Panc1 (cell line): ENCODE results near the gene NCK1. TPM values are rescaled to one million over a fixed set of nuclear protein-coding genes. Genes with fewer than 3 reads are reported as not detected.

Experiments used
- ATAC-seq: fragments of 200-7000 bp; cut with Tn5 transposase; 2 replicates; pipeline ENCODE4 v1.9.1; 2020; ENCODE audit warnings: mild to moderate bottlenecking, moderate library complexity
- BruUV-seq: library from RNA; stranded (reverse); fragments of 400-500 nt; replicated peaks from 2 replicates; lab custom pipeline; 2021; lab: Mats Ljungman, UMichigan
- CTCF ChIA-PET: fragments of 300-600 bp; sonication (Branson Sonifier 250); formaldehyde crosslinking; loops from one replicate; lab custom pipeline; 2022; ENCODE audit warnings: antibody characterized with exemption; lab: Charles Lee
- POLR2A ChIA-PET: fragments of 300-600 bp; sonication (Branson Sonifier 250); formaldehyde crosslinking; loops from one replicate; lab custom pipeline; 2022; ENCODE audit warnings: antibody characterized with exemption; lab: Charles Lee
- DNase-seq: peaks from one replicate; pipeline ENCODE4 v3.0.0-alpha.2; 2010; ENCODE audit warnings: low read depth, low spot score
- H3K27ac ChIP-seq: 2 replicates; pipeline ENCODE4 v1.5.1; 2011; ENCODE audit warnings: mild to moderate bottlenecking, low read length, inconsistent platforms
- H3K27me3 ChIP-seq: fragments of 200-500 bp; sonication (Bioruptor generic); 2 replicates; pipeline ENCODE4 v1.6.0; 2014; ENCODE audit warnings: low read length, inconsistent platforms; ENCODE audit not compliant: control insufficient read depth, insufficient read depth
- H3K36me3 ChIP-seq: fragments of 200-500 bp; sonication (Bioruptor generic); 2 replicates; pipeline ENCODE4 v1.5.1; 2014; ENCODE audit warnings: inconsistent platforms, mild to moderate bottlenecking, low read length, moderate library complexity; ENCODE audit not compliant: control insufficient read depth, insufficient read depth
- H3K4me1 ChIP-seq: 2 replicates; pipeline ENCODE4 v1.5.1; 2011; ENCODE audit warnings: inconsistent platforms, mild to moderate bottlenecking, low read length, moderate library complexity; ENCODE audit not compliant: control insufficient read depth, insufficient read depth
- H3K4me3 ChIP-seq, 2 experiments: 2 replicates each; pipeline ENCODE4 v1.5.1; 2011 to 2012; ENCODE audit warnings: low read depth in 2 of 2, low read length in 2 of 2, mild to moderate bottlenecking in 2 of 2, inconsistent platforms in 1 of 2, moderate library complexity in 1 of 2
- H3K9me3 ChIP-seq: fragments of 200-500 bp; sonication (Bioruptor generic); 2 replicates; pipeline ENCODE4 v1.5.1; 2014; ENCODE audit warnings: low read depth, mild to moderate bottlenecking, inconsistent platforms, low read length, moderate library complexity; ENCODE audit not compliant: control insufficient read depth, insufficient read depth
- POLR2AphosphoS5 ChIP-seq: IDR thresholded peaks from 2 replicates; pipeline ENCODE4 v1.6.1; 2012; ENCODE audit warnings: mild to moderate bottlenecking, low read depth, low read length, moderate library complexity
- REST ChIP-seq, 2 experiments: IDR thresholded peaks; 2 replicates each; pipeline ENCODE4 v1.6.1; 2011 to 2012; ENCODE audit warnings: low read depth in 2 of 2, control low read depth in 1 of 2, low read length in 1 of 2, mild to moderate bottlenecking in 1 of 2, moderate library complexity in 1 of 2; ENCODE audit not compliant: insufficient read depth in 1 of 2
- SIN3A ChIP-seq: IDR thresholded peaks from 2 replicates; pipeline ENCODE4 v1.6.1; 2012; ENCODE audit warnings: low read depth, mild to moderate bottlenecking, low read length, moderate library complexity, borderline replicate concordance; ENCODE audit not compliant: insufficient read depth
- TCF7L2 ChIP-seq: IDR thresholded peaks from 2 replicates; pipeline ENCODE4 v1.6.1; 2011; ENCODE audit warnings: mild to moderate bottlenecking, low read depth, low read length, inconsistent platforms
- in situ Hi-C: cut with HindIII; loops from 2 replicates; pipeline ENCODE4 v1.10.0; 2016; ENCODE audit warnings: low sequenced_read_pairs, low pct_unique_long_range_greater_than_20kb
- intact Hi-C: fragments of 100-400 bp; cut with micrococcal nuclease; formaldehyde crosslinking; loops from one replicate; pipeline ENCODE4 v1.10.0; 2022; ENCODE audit not compliant: unreplicated experiment
- total RNA-seq: library from RNA; stranded (reverse); gene quantifications from one replicate; pipeline ENCODE4 v1.2.1, GENCODE V29; 2021; ENCODE audit not compliant: unreplicated experiment
- TF ChIP-seq, protein P1 (sequence below): fragments of 450-650 bp; IDR thresholded peaks from 2 replicates; pipeline ENCODE4 v1.5.1; 2017; ENCODE audit warnings: mild to moderate bottlenecking

The NCK1 gene
- total RNA-seq, 1 experiment from 2014 or later = 43.5 TPM

DNA sequence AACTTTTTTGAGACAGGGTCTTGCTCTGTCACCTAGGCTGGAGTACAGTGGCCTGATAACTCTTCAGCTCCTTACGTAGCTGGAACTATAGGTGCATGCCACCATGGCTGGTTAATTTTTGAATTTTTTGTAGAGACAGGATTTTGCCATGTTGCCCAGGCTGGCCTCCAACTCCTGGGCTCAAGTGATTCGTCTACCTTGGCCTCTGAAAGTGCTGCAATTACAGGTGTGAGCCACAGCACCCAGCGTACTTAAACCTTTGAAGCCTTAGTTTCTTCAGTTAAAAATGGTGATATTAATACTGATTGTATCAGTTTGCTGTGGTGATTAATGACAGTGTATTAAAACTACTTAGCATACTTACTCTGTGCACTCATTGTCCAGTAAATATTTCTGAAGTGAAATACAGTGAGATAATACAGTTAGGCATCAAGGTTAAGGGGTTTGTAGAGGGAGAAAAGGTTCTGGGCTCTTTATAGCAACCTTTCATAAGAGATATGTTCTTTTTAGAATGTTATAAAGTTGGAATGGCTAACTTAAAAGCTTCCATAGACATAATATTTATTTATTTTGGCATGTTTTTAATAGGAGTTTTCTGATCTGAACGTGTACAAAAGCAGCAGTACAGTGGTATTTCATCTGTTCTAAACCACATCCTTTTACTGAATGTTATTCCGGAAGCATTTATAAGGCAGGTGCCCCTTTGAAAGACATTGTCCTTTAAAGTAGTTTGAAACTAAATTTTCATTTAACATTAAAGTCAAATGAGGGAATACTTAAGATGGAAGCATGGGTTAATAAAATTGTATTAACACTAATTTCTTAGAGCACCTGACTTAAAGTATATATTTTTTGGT is 23.6 kb downstream of the NCK1 start:
- intact Hi-C loops = no loop called here

GRCh38 chr3:136889947-136890346 is 27.9 kb downstream of the NCK1 start:
- ChIA-PET POLR2A (no interaction called here), CTCF (no interaction called here)
- no peak overlapping the region for H3K4me3 ChIP-seq
- in situ Hi-C loops = no loop called here
- no peaks in the 10 kb centered on the region for H3K27me3 ChIP-seq
- intact Hi-C loops = no loop called here
- H3K9me3 ChIP-seq = peaks cover 24% of the 10 kb centered on the region; the same call in 1 of the 2 replicates
- BruUV-seq = no TSS peak
- ATAC-seq (no peak), DNase-seq (no peak)
- TF ChIP-seq SIN3A = no peak
- TF ChIP-seq, protein P1, sequence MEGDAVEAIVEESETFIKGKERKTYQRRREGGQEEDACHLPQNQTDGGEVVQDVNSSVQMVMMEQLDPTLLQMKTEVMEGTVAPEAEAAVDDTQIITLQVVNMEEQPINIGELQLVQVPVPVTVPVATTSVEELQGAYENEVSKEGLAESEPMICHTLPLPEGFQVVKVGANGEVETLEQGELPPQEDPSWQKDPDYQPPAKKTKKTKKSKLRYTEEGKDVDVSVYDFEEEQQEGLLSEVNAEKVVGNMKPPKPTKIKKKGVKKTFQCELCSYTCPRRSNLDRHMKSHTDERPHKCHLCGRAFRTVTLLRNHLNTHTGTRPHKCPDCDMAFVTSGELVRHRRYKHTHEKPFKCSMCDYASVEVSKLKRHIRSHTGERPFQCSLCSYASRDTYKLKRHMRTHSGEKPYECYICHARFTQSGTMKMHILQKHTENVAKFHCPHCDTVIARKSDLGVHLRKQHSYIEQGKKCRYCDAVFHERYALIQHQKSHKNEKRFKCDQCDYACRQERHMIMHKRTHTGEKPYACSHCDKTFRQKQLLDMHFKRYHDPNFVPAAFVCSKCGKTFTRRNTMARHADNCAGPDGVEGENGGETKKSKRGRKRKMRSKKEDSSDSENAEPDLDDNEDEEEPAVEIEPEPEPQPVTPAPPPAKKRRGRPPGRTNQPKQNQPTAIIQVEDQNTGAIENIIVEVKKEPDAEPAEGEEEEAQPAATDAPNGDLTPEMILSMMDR = no peak
- H3K27ac ChIP-seq = no peak overlapping the region
- peaks cover 6% of the 10 kb centered on the region; the same call in 1 of the 2 replicates for H3K4me1 ChIP-seq
- no peaks in the 10 kb centered on the region for H3K36me3 ChIP-seq

More for the DNA sequence above, 23.6 kb downstream of the NCK1 start:
- no peaks in the 10 kb centered on the region; the same call in 1 of the 2 replicates for H3K4me1 ChIP-seq
- TF ChIP-seq TCF7L2 = no peak
- TF ChIP-seq REST (IDR thresholded peaks at IDR 0.05; ENCODE audit: insufficient read depth in 1 of 2, low read depth in 2 of 2, low read length in 1 of 2) = no peak
- TF ChIP-seq, protein P1 = no peak
- TF ChIP-seq SIN3A = no peak
- TF ChIP-seq POLR2AphosphoS5 = no peak
- no peaks in the 10 kb centered on the region for H3K27me3 ChIP-seq
- no peaks in the 10 kb centered on the region; the same call in 1 of the 2 replicates for H3K9me3 ChIP-seq
- H3K4me3 ChIP-seq = no peak overlapping the region
- ATAC-seq (no peak), DNase-seq (no peak)
- ChIA-PET CTCF (no interaction called here), POLR2A (no interaction called here)
- in situ Hi-C loops = no loop called here
- H3K36me3 ChIP-seq = no peaks in the 10 kb centered on the region
- no TSS peak for BruUV-seq
- H3K27ac ChIP-seq = no peak overlapping the region
